Stimulated activated CD8-positive, alpha-beta memory T cell treated with anti-CD3 and anti-CD28 coated beads, Interleukin-12 subunit alpha, Interleukin-12 subunit beta, amount 100 ng/mL, for 24 hours (primary cell): ENCODE data around the gene ZMYND12.

Source experiments
- DNase-seq: peaks from one replicate; pipeline ENCODE4 v3.0.0-alpha.2; 2020; ENCODE audit errors: extremely low read depth

Gene ZMYND12

DNA sequence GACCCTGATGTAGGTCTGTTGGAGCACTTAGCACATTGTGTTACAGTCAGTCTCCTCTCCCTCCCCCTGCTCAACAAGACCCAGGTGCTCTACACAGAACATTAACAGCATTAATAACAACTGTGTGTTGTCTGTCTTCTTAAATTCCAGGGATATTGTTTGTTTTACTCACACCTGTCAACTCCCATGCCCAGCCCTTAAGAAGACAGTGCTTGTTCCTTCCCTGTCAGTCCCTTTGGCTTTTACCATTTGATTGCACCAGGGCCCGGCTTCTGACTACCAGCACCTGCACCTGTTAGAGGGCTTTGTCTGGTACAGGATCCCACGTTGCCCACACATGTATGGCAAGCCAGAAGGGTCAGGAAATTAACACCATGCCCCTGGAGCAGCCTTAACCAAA lies 63.6 kb downstream of the ZMYND12 start:
- no peak for DNase-seq

DNA sequence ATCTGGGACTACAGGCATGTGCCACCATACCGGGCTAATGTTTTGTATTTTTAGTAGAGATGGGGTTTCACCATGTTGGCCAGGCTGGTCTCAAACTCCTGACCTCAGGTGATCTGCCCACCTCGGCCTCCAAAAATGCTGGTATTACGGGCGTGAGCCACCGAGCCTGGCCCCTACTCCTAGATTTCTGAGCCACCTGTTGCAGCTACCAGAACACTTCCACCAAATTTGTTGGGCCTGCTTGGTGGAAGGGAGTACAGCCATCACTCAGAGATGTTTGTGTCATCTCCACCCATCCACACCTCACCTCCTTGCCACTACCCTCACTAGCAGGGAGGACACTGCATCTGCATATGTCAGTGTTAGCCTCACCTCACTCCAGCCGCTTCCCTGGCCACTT lies 69.8 kb downstream of the ZMYND12 start:
- no peak for DNase-seq

DNA sequence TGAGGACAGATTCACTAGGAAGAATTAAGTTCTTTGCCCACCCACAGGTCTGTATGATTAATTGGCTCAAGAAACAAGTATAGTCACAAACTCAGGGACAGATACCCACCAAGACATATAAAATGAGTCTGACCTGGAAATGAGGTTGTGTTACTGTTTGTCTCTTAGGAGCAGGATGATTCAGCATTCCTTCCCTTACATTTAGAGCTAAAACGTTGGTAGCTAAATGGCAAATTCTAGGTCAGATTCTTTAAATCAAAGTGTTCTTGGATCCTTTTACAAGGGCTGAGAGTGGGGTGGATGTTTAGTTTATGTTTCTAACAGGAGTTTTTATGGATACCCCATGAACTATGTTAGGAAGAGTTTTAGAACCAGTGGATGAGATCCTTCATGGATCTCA lies 70.5 kb downstream of the ZMYND12 start:
- no peak for DNase-seq

DNA sequence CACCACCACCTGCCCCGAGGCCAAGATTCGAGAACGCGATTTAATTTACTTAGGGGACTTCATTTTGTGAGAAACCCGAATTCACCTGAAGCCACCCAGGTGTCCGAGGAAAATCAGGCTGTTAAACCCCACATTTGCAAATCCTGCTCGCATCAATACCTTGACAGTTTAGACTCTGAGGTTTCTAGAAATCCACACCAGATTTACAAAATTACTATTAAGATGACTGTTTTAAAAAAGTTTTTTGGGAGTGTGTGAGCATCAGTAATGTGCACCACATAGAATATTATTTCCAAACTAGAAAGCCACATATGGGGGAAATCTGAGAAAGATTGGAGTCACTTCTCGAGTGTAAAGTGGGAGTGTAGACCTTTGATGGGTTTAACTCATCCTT lies 74.5 kb downstream of the ZMYND12 start:
- DNase-seq = no peak

DNA sequence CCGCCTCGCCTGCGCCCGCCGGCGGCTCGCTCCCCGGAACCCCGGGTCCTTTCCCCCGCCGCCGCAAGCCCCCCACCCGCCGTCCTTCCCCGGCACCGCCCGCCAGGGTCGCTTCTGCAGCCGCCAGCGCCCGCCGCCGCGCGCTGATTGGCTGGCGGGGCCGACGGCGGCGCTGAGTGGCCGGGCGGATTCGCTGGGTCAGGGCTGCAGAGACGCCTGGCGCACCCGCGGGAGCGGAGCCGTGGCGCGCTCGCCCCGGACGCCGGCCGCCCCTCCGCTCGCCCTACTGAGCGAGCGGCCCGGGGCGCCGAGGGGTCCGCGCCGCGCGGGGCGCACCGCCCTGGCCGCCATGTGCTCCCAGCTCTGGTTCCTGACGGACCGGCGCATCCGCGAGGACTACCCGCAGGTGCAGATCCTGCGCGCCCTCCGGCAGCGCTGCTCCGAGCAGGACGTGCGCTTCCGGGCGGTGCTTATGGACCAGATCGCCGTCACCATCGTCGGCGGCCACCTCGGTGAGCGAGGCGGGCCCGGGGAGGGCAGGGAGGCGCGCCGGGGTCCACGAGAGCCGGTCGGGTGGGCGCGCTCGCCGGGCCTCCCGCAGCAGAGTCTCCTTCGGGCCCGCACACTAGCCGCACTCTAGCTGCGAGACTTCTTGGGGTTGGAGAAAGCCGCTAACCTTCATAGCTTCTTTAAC lies 75.1 kb downstream of the ZMYND12 start, which contains the start of gene RIMKLA:
TSS of gene RIMKLA (plus strand) at position 207 of the 694 bp plus-strand sequence. CDS start at position 350, 143 bp downstream.
- no peak for DNase-seq
